ENCODE data around the gene ZNF320.
"Not testable (repeated sequence)": the region's sequence is repeated elsewhere in the genome, so short reads cannot be mapped to it uniquely, and the experiment has no call there.

Gene ZNF320

GRCh38 chr19:52917531-52917930, 20.1 kb upstream of the ZNF320 start:
- FAIRE-seq: no peak

GRCh38 chr19:52910648-52911047, 13.2 kb upstream of the ZNF320 start:
- no peak for FAIRE-seq

GRCh38 chr19:52904052-52904780, 6.8 kb upstream of the ZNF320 start:
- not testable (repeated sequence) for FAIRE-seq

- FAIRE-seq: no peak
Observed at GRCh38 chr19:52901842-52902241, 4.4 kb upstream of the ZNF320 start.

GRCh38 chr19:52898596-52898995, 1.2 kb upstream of the ZNF320 start:
- not testable (repeated sequence) for FAIRE-seq

- no peak for FAIRE-seq
Observed at GRCh38 chr19:52898101-52898500, 666 bp upstream of the ZNF320 start.

GRCh38 chr19:52896431-52897137, 851 bp downstream of the ZNF320 start:
- FAIRE-seq: no peak

GRCh38 chr19:52891336-52891735, 6.1 kb downstream of the ZNF320 start:
- FAIRE-seq: no peak

GRCh38 chr19:52889931-52890330, 7.5 kb downstream of the ZNF320 start:
- no peak for FAIRE-seq

GRCh38 chr19:52889076-52889475, 8.4 kb downstream of the ZNF320 start:
- FAIRE-seq: no peak

GRCh38 chr19:52880895-52881389, 16.5 kb downstream of the ZNF320 start:
- no peak for FAIRE-seq

GRCh38 chr19:52872996-52873395, 24.4 kb downstream of the ZNF320 start:
- not testable (repeated sequence) for FAIRE-seq

- FAIRE-seq: no peak
Observed at GRCh38 chr19:52871466-52871865, 26.0 kb downstream of the ZNF320 start.

- not testable (repeated sequence) for FAIRE-seq
Observed at GRCh38 chr19:52868031-52868430, 29.4 kb downstream of the ZNF320 start.

GRCh38 chr19:52857378-52858191, 39.9 kb downstream of the ZNF320 start, which contains the start of gene ZNF468:
Gene ZNF468, minus strand, starts transcription at chr19:52857619. Its CDS starts 3,347 bp downstream, at chr19:52854272.
- FAIRE-seq: not testable (repeated sequence)

- not testable (repeated sequence) for FAIRE-seq
Observed at GRCh38 chr19:52856540-52857377, 40.7 kb downstream of the ZNF320 start.

Data from A204.1 (cell line).